KMS-11 (cell line): ENCODE data around the gene NSF.
A peak's percentile ranks its signal among the peaks of the same experiment; 100 is the strongest.

ENCODE experiments used
- H2AFZ ChIP-seq: fragments of 200-600 bp; sonication (generic); 2 replicates; pipeline ENCODE4 v1.6.1; 2016; ENCODE audit warnings: antibody characterized with exemption, mixed run types, low read depth
- H3K27ac ChIP-seq: fragments of 200-600 bp; sonication (generic); 2 replicates; pipeline ENCODE4 v1.6.1; 2016; ENCODE audit warnings: mild to moderate bottlenecking, mixed run types
- H3K27me3 ChIP-seq: fragments of 200-600 bp; sonication (generic); 2 replicates; pipeline ENCODE4 v1.6.1; 2017; ENCODE audit warnings: mild to moderate bottlenecking, low read depth, mixed run types, moderate library complexity; ENCODE audit not compliant: insufficient read depth
- H3K36me3 ChIP-seq: fragments of 200-600 bp; sonication (generic); 2 replicates; pipeline ENCODE4 v1.6.1; 2017; ENCODE audit warnings: mild to moderate bottlenecking, mixed run types; ENCODE audit not compliant: insufficient read depth
- H3K4me1 ChIP-seq: fragments of 200-600 bp; sonication (generic); 2 replicates; pipeline ENCODE4 v1.6.1; 2016; ENCODE audit warnings: mild to moderate bottlenecking, low read depth, mixed run types; ENCODE audit not compliant: poor library complexity, severe bottlenecking
- H3K4me2 ChIP-seq: fragments of 200-600 bp; sonication (generic); 2 replicates; pipeline ENCODE4 v1.7.0; 2016; ENCODE audit warnings: mild to moderate bottlenecking, mixed run types
- H3K4me3 ChIP-seq: fragments of 200-600 bp; sonication (generic); IDR thresholded peaks from 2 replicates; pipeline ENCODE4 v1.6.1; 2017; ENCODE audit warnings: low read depth, low read length, mixed read lengths; ENCODE audit not compliant: insufficient read depth
- H3K79me2 ChIP-seq: fragments of 200-600 bp; sonication (generic); 2 replicates; pipeline ENCODE4 v1.6.1; 2016; ENCODE audit warnings: low read depth, mixed run types; ENCODE audit not compliant: insufficient read depth
- H3K9ac ChIP-seq: fragments of 200-600 bp; sonication (generic); 2 replicates; pipeline ENCODE4 v1.6.1; 2016; ENCODE audit warnings: mild to moderate bottlenecking, mixed run types
- H4K20me1 ChIP-seq: fragments of 200-600 bp; sonication (generic); 2 replicates; pipeline ENCODE4 v1.6.1; 2016; ENCODE audit warnings: mild to moderate bottlenecking, mixed run types; ENCODE audit not compliant: insufficient read depth
- TF ChIP-seq, protein P1 (sequence below): fragments of 200-600 bp; sonication (generic); conservative IDR thresholded peaks from 2 replicates; pipeline ENCODE4 v1.6.1; 2017; ENCODE audit warnings: low read depth, mild to moderate bottlenecking, antibody characterized with exemption, low read length, moderate library complexity, mixed read lengths

NSF gene

DNA sequence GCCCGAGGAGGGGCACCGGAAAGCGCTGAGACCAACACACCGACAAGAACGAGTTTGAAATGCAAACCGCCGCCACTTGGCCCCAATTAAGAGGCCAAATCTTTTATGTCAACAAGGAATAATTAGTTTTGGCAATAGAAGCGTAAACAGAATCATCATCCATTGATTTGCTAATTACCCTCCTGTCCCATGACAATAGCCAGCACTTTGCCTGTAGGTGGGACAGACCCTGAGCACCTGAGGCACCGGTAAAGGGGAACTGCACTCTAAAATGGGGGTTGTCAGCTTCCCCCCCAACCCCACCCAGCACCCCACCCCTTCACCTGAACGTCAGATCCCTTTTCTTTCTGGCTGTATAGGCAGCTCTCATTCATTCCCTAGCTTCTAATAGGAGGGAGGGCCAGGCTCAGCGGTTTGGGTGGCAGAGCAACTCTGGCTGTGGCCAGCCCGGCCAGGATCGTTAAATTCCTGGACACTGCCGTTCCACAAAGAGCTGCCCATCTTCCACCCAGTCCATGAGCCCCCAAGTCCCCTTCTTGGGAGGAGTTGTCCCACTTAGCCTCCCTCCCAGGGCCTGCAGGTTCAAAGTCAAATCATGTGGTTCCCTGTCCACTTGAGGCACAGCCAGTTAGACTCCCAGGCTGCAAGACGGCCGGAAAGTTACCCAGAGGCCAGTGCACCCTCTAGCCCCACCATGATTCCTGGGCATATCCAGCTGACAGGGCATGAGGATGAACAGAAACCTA lies 182.2 kb downstream of the NSF start:
- peaks cover 5% of the 10 kb centered on the region for H3K4me1 ChIP-seq
- H3K36me3 ChIP-seq: no peaks in the 10 kb centered on the region
- TF ChIP-seq, protein P1, sequence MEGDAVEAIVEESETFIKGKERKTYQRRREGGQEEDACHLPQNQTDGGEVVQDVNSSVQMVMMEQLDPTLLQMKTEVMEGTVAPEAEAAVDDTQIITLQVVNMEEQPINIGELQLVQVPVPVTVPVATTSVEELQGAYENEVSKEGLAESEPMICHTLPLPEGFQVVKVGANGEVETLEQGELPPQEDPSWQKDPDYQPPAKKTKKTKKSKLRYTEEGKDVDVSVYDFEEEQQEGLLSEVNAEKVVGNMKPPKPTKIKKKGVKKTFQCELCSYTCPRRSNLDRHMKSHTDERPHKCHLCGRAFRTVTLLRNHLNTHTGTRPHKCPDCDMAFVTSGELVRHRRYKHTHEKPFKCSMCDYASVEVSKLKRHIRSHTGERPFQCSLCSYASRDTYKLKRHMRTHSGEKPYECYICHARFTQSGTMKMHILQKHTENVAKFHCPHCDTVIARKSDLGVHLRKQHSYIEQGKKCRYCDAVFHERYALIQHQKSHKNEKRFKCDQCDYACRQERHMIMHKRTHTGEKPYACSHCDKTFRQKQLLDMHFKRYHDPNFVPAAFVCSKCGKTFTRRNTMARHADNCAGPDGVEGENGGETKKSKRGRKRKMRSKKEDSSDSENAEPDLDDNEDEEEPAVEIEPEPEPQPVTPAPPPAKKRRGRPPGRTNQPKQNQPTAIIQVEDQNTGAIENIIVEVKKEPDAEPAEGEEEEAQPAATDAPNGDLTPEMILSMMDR: no peak
- no peak overlapping the region for H3K27ac ChIP-seq
- H3K79me2 ChIP-seq: no peaks in the 10 kb centered on the region
- H3K9ac ChIP-seq: no peak overlapping the region; the same call in 1 of the 2 replicates
- peaks cover 2% of the 10 kb centered on the region; the same call in 1 of the 2 replicates for H3K27me3 ChIP-seq
- no peaks in the 10 kb centered on the region for H4K20me1 ChIP-seq
- H3K4me3 ChIP-seq: no peak overlapping the region
- H3K4me2 ChIP-seq: peak overlapping the region; percentile 71; the same call in 1 of the 2 replicates
- H2AFZ ChIP-seq: peak overlapping the region; percentile 94

DNA sequence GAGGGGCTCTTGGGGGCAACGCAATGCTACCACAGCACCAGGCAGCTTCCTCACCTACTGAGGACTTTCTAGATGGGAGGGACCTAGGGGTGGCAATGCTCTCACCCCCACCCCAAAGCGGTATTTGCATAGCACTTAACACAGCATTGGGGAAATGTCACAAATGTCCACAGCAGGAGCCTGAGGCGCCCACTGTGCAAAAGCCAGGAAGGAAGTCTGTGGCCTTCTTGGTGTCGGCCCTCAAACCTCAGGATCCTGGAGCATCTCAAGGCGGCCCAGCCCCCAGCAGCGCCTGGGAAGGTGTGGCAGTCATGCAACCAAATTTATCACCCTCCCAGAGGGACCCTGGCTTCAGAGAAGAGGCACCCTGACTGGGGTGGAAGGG lies 182.7 kb downstream of the NSF start:
- Histone ChIP-seq H3K27ac (no peak overlapping the region), H2AFZ (no peak overlapping the region), H3K4me2 (no peak overlapping the region), H3K4me1 (peaks cover 5% of the 10 kb centered on the region), H3K4me3 (no peak overlapping the region), H3K36me3 (no peaks in the 10 kb centered on the region), H4K20me1 (no peaks in the 10 kb centered on the region), H3K27me3 (peaks cover 2% of the 10 kb centered on the region; the same call in 1 of the 2 replicates), H3K79me2 (no peaks in the 10 kb centered on the region), H3K9ac (no peak overlapping the region)
- TF ChIP-seq, protein P1: no peak

DNA sequence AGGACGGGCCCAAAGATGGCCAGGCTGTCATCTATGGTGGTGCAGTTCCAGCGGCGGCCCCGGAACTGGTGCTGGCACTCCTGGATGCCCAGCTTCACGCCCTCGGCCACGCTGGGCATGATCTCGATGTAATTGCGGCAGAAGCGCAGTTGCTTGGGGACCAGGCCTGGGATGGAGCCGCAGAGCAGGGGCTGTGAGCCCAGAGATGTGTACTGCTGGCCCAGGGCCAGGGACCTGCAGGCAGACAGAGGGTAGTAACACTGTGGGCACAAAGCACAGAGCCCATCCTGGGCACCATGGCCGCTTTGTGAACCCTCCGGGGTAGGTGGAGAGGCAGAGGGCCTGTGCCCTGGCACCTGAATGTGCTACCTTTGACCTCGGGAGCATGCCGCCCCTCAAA lies 183.2 kb downstream of the NSF start:
- Histone ChIP-seq H4K20me1 (no peaks in the 10 kb centered on the region), H3K36me3 (no peaks in the 10 kb centered on the region), H2AFZ (no peak overlapping the region), H3K4me2 (no peak overlapping the region), H3K27ac (no peak overlapping the region), H3K4me3 (no peak overlapping the region), H3K79me2 (no peaks in the 10 kb centered on the region), H3K9ac (no peak overlapping the region), H3K4me1 (peaks cover 5% of the 10 kb centered on the region), H3K27me3 (peaks cover 2% of the 10 kb centered on the region; the same call in 1 of the 2 replicates)
- TF ChIP-seq, protein P1: no peak

DNA sequence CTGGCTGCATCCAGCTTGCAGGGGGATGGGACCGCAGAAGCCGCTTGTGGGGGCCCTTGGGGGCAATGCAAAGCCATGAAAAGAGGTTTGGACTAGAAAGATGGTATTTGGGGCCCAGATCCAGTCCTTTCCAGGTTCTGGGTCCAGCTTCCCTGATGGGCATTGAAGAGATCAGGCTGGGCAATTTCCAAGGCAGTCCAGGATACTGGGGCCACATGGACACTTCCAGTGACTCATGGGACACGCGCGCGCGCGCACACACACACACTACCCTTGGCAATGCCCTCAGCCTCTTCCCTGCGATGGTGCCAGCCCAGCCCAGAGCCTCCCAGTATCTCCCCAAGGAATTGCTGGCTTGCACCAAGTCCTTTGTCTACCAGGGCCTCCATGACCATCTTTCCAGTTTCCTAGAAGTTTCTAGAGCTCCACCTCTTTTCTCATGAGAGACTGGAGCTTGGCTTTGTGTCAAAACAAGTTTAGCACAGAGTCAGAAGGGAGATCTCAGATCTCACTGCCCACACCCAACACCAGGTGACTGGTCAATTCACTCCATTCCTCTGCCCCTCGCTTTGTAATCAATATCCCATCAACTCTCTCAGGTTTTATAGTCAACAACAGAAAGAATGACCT lies 183.8 kb downstream of the NSF start:
- TF ChIP-seq, protein P1: no peak
- no peak overlapping the region for H3K9ac ChIP-seq
- H3K27ac ChIP-seq: no peak overlapping the region
- peaks cover 2% of the 10 kb centered on the region; the same call in 1 of the 2 replicates for H3K27me3 ChIP-seq
- peaks cover 5% of the 10 kb centered on the region for H3K4me1 ChIP-seq
- no peaks in the 10 kb centered on the region for H3K79me2 ChIP-seq
- H3K4me2 ChIP-seq: no peak overlapping the region
- no peak overlapping the region for H2AFZ ChIP-seq
- no peaks in the 10 kb centered on the region for H3K36me3 ChIP-seq
- H4K20me1 ChIP-seq: no peaks in the 10 kb centered on the region
- no peak overlapping the region for H3K4me3 ChIP-seq
